Nasal cavity respiratory epithelium epithelial cell of viscerocranial mucosa (primary cell): Measurements from ENCODE around the gene LARP6. TPM values are rescaled to one million over a fixed set of nuclear protein-coding genes. Genes with fewer than 3 reads are reported as not detected.

Experiments used
- total RNA-seq: library from RNA; depleted of rRNA; stranded (reverse); fragments of >200 nt; gene quantifications from 2 replicates; pipeline ENCODE4 v1.2.3, GENCODE V29; 2014

The LARP6 gene
- total RNA-seq, result 30.5 and 42.7 TPM in 2 replicates

DNA sequence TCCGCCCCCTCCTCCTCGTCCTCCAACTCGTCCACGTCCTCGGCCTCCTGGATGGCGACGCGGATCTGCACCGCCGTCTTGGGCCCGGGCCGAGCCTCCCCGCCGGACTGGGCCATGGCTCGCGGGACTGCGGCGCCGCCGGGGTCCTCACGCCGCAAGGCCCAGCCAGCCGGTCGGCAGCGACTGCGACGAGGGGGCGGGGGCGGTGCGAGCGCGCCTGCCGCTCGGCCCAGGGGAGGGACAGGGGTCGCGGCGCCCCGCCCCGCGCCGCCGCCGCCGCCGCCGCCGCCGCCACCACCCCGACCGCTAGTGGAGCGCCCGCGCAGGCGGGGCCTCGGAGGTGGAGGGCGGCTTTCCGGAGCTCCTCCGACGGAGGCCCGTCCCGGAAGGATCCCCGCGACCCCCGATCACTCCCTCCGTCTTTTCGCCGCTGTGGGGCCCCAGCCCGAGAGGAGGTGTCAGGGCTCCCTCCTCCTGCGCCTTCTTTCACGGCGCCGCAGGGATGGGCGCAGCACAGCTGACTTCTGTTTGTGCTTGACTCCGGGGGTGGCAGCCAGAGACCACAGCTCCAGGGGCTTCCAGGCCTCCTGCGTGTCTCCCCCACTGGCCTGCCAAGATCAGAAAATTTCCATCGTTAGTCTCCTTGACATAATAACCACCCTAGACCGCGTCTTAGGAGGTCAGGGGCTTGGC is at the start of gene LARP6:
LARP6 (minus strand) TSS at position 185 of the 693 bp plus-strand sequence; CDS start at position 116, 69 bp downstream.

DNA sequence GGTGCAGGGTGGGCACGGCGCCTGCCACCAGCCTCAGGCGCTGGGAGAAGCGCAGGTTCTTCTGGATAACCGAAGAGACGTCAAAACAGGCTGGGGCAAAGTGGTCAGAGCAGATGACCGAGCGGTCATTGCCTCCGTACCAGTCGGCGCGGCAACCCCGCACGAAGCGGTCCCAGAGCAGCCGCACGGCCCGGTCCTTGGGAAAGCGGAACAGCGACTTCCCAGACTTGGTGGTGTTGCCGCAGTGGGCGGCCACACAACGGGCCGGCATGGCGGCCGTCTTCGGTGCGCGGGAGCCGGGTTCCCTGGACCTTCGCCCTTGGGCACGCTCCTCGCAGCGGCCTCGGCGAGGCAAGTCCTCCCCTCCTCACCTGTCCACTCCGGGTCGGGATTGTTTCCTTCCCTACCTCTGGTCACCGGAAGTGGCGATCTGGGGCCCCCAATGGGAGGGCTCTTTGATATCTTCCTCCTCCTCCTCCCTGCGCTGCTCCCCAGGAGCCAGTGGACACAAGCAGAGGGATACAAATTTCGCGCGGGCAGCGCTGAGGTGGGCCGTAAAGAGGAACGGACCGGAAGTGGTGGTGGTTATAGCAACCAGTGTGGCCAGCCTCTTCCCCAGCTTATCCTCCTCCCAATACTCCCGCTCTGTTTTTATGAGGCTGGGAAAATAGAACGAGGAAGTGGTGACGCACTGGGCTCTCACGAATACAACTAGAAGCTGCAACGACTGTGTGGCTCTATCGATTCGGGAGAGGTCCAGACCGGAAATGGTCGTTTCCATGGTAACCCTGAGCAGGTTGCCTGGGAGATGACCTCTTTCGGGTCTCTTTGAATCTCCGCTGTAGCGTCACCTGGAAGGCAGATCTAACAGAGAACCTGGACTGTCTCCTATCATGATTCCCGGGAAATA is 38.3 kb upstream of the LARP6 start, which contains the start of the genes LRRC49 and THAP10:
LRRC49 (plus strand) TSS at position 825 of the 910 bp plus-strand sequence; CDS start at position 894, 69 bp downstream.
THAP10 (minus strand) TSS at position 432 of the 910 bp plus-strand sequence; CDS start at position 271, 161 bp downstream.

Other genes with a start within 250 kb of the LARP6 start
- 24.3 TPM in 2 replicates for gene UACA, start 90.6 kb downstream of the LARP6 start, total RNA-seq
- gene THAP10, start 38.3 kb upstream of the LARP6 start, total RNA-seq, result 2.4 and 3.3 TPM in 2 replicates
- 9.5 and 13.7 TPM in 2 replicates for gene LRRC49, start 38.7 kb upstream of the LARP6 start, total RNA-seq